Ovary (tissue), 3 donors: ENCODE data around the gene ZNF429.

Experiments
- POLR2A ChIP-seq: fragments of 450-650 bp; IDR thresholded peaks from one replicate; pipeline ENCODE4 v1.6.1; 2017; ENCODE audit warnings: antibody characterized with exemption, mild to moderate bottlenecking, moderate library complexity
- TF ChIP-seq, protein P1 (sequence below), 3 donors: fragments of 450-650 bp in 2 of 3; fragments of 200-600 bp in 1 of 3; IDR thresholded peaks; one replicate each; pipeline versions ENCODE4 v1.5.1 to v1.8.0; 2016 to 2022; ENCODE audit warnings: antibody characterized with exemption in 3 of 3, mild to moderate bottlenecking in 1 of 3
- donor health status: DM: no; HTN: no; CAD: no.

- TF ChIP-seq, protein P1, sequence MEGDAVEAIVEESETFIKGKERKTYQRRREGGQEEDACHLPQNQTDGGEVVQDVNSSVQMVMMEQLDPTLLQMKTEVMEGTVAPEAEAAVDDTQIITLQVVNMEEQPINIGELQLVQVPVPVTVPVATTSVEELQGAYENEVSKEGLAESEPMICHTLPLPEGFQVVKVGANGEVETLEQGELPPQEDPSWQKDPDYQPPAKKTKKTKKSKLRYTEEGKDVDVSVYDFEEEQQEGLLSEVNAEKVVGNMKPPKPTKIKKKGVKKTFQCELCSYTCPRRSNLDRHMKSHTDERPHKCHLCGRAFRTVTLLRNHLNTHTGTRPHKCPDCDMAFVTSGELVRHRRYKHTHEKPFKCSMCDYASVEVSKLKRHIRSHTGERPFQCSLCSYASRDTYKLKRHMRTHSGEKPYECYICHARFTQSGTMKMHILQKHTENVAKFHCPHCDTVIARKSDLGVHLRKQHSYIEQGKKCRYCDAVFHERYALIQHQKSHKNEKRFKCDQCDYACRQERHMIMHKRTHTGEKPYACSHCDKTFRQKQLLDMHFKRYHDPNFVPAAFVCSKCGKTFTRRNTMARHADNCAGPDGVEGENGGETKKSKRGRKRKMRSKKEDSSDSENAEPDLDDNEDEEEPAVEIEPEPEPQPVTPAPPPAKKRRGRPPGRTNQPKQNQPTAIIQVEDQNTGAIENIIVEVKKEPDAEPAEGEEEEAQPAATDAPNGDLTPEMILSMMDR (IDR thresholded peaks at IDR 0.05) = no peak
- no peak for TF ChIP-seq POLR2A
Observed at GRCh38 chr19:21519488-21519887, 14.1 kb downstream of the ZNF429 start.
